HEK293 (cell line): ENCODE measurements around the gene CMAS.

Source experiments
- SALL2 ChIP-seq: fragments of 450-650 bp; formaldehyde crosslinking; IDR thresholded peaks from 2 replicates; pipeline ENCODE4 v1.5.0; 2017; ENCODE audit warnings: missing biosample characterization, mild to moderate bottlenecking, missing genetic modification characterization, borderline replicate concordance
- ZBTB26 ChIP-seq: fragments of 450-650 bp; formaldehyde crosslinking; optimal IDR thresholded peaks from 2 replicates; pipeline ENCODE3; 2016; ENCODE audit warnings: missing biosample characterization, mild to moderate bottlenecking, missing genetic modification characterization
- ZBTB7A ChIP-seq: fragments of 450-650 bp; formaldehyde crosslinking; IDR thresholded peaks from 2 replicates; pipeline ENCODE4 v1.5.1; 2016; ENCODE audit warnings: low read depth, missing biosample characterization, missing genetic modification characterization
- ZNF621 ChIP-seq: fragments of 450-650 bp; formaldehyde crosslinking; IDR thresholded peaks from 2 replicates; pipeline ENCODE4 v1.5.1; 2017; ENCODE audit warnings: missing biosample characterization, missing genetic modification characterization
- TF ChIP-seq, protein P1 (sequence below): fragments of 450-650 bp; formaldehyde crosslinking; IDR thresholded peaks from 2 replicates; pipeline ENCODE4 v1.5.1; 2017; ENCODE audit warnings: missing biosample characterization, missing genetic modification characterization

- TF ChIP-seq, protein P1, sequence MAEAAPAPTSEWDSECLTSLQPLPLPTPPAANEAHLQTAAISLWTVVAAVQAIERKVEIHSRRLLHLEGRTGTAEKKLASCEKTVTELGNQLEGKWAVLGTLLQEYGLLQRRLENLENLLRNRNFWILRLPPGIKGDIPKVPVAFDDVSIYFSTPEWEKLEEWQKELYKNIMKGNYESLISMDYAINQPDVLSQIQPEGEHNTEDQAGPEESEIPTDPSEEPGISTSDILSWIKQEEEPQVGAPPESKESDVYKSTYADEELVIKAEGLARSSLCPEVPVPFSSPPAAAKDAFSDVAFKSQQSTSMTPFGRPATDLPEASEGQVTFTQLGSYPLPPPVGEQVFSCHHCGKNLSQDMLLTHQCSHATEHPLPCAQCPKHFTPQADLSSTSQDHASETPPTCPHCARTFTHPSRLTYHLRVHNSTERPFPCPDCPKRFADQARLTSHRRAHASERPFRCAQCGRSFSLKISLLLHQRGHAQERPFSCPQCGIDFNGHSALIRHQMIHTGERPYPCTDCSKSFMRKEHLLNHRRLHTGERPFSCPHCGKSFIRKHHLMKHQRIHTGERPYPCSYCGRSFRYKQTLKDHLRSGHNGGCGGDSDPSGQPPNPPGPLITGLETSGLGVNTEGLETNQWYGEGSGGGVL (tag by site-specific recombination), result no peak
- TF ChIP-seq ZNF621 (tag by site-specific recombination) (no peak), ZBTB7A (no peak), ZBTB26 (tag by site-specific recombination) (no peak), SALL2 (no peak)
Observed at GRCh38 chr12:22088886-22089285, 42.9 kb downstream of the CMAS start.
